HG03135 (cell line): ENCODE data around the gene KCNMB1.
"Not testable (repeated sequence)": the region's sequence is repeated elsewhere in the genome, so short reads cannot be mapped to it uniquely, and the experiment has no call there.

Experiments used
- ATAC-seq: cut with Tn5 transposase; IDR thresholded peaks from one replicate; pipeline ENCODE4 v1.9.1; 2021; ENCODE audit warnings: mild to moderate bottlenecking, moderate library complexity; ENCODE audit not compliant: unreplicated experiment

KCNMB1 gene

GRCh38 chr5:170380361-170380951 lies 8.7 kb downstream of the KCNMB1 start:
- no peak for ATAC-seq

GRCh38 chr5:170378740-170379139 lies 10.4 kb downstream of the KCNMB1 start:
- ATAC-seq = no peak

- ATAC-seq = no peak
Observed at GRCh38 chr5:170377027-170377426, 12.1 kb downstream of the KCNMB1 start.

GRCh38 chr5:170376526-170376925 lies 12.6 kb downstream of the KCNMB1 start:
- not testable (repeated sequence) for ATAC-seq

GRCh38 chr5:170375283-170375682 lies 13.9 kb downstream of the KCNMB1 start:
- no peak for ATAC-seq

- ATAC-seq = no peak
Observed at GRCh38 chr5:170372971-170373370, 16.2 kb downstream of the KCNMB1 start.

GRCh38 chr5:170368586-170368985 lies 20.6 kb downstream of the KCNMB1 start:
- ATAC-seq = no peak

GRCh38 chr5:170366276-170366675 lies 22.9 kb downstream of the KCNMB1 start:
- ATAC-seq = no peak

- no peak for ATAC-seq
Observed at GRCh38 chr5:170365831-170366230, 23.3 kb downstream of the KCNMB1 start.

- ATAC-seq = no peak
Observed at GRCh38 chr5:170365011-170365410, 24.2 kb downstream of the KCNMB1 start.

GRCh38 chr5:170363671-170364070 lies 25.5 kb downstream of the KCNMB1 start:
- ATAC-seq = no peak

GRCh38 chr5:170362656-170363055 lies 26.5 kb downstream of the KCNMB1 start:
- ATAC-seq = no peak

- no peak for ATAC-seq
Observed at GRCh38 chr5:170362102-170362501, 27.1 kb downstream of the KCNMB1 start.

- ATAC-seq = no peak
Observed at GRCh38 chr5:170361616-170362015, 27.6 kb downstream of the KCNMB1 start.

- ATAC-seq = no peak
Observed at GRCh38 chr5:170361116-170361515, 28.1 kb downstream of the KCNMB1 start.

GRCh38 chr5:170360709-170361108 lies 28.5 kb downstream of the KCNMB1 start:
- ATAC-seq = no peak

- no peak for ATAC-seq
Observed at GRCh38 chr5:170357955-170358444, 31.2 kb downstream of the KCNMB1 start.

GRCh38 chr5:170355601-170356098 lies 33.5 kb downstream of the KCNMB1 start:
- ATAC-seq = no peak

- no peak for ATAC-seq
Observed at GRCh38 chr5:170353961-170354360, 35.2 kb downstream of the KCNMB1 start.

GRCh38 chr5:170353011-170353761 lies 36.0 kb downstream of the KCNMB1 start:
- no peak for ATAC-seq

- no peak for ATAC-seq
Observed at GRCh38 chr5:170348137-170348633, 41.0 kb downstream of the KCNMB1 start.

- ATAC-seq = no peak
Observed at GRCh38 chr5:170347022-170347567, 42.1 kb downstream of the KCNMB1 start.
